ENCODE measurements around the gene WWP2.

WWP2 gene

GRCh38 chr16:69848637-69849545, 86.8 kb downstream of the WWP2 start (continued):
- TF ChIP-seq ZNF341 (tag by site-specific recombination; IDR thresholded peaks at IDR 0.05; ENCODE audit: low read depth) (peak; percentile 45; the same call in 1 of the 2 replicates), PRDM1 (tag by site-specific recombination; IDR thresholded peaks at IDR 0.05) (no peak), ZBTB8A (tag by site-specific recombination; IDR thresholded peaks at IDR 0.05) (no peak), ZNF10 (tag by site-specific recombination; IDR thresholded peaks at IDR 0.05) (no peak), TRIM28 (IDR thresholded peaks at IDR 0.05; ENCODE audit: borderline replicate concordance, low read length) (0 out of 2 replicates have a peak, but pooled peaks have one; percentile 56), ZIC2 (tag by site-specific recombination; IDR thresholded peaks at IDR 0.05) (peak; percentile 61), ZNF140 (tag by site-specific recombination; IDR thresholded peaks at IDR 0.05) (no peak), ZNF660 (tag by site-specific recombination; IDR thresholded peaks at IDR 0.05) (0 out of 2 replicates have a peak, but pooled peaks have one; percentile 42), ZBTB17 (tag by site-specific recombination; IDR thresholded peaks at IDR 0.05) (peak; percentile 76)
- TF ChIP-seq, protein P1, sequence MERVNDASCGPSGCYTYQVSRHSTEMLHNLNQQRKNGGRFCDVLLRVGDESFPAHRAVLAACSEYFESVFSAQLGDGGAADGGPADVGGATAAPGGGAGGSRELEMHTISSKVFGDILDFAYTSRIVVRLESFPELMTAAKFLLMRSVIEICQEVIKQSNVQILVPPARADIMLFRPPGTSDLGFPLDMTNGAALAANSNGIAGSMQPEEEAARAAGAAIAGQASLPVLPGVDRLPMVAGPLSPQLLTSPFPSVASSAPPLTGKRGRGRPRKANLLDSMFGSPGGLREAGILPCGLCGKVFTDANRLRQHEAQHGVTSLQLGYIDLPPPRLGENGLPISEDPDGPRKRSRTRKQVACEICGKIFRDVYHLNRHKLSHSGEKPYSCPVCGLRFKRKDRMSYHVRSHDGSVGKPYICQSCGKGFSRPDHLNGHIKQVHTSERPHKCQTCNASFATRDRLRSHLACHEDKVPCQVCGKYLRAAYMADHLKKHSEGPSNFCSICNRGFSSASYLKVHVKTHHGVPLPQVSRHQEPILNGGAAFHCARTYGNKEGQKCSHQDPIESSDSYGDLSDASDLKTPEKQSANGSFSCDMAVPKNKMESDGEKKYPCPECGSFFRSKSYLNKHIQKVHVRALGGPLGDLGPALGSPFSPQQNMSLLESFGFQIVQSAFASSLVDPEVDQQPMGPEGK (tag by site-specific recombination; IDR thresholded peaks at IDR 0.05): peak; percentile 34; the same call in 1 of the 2 replicates

DNA sequence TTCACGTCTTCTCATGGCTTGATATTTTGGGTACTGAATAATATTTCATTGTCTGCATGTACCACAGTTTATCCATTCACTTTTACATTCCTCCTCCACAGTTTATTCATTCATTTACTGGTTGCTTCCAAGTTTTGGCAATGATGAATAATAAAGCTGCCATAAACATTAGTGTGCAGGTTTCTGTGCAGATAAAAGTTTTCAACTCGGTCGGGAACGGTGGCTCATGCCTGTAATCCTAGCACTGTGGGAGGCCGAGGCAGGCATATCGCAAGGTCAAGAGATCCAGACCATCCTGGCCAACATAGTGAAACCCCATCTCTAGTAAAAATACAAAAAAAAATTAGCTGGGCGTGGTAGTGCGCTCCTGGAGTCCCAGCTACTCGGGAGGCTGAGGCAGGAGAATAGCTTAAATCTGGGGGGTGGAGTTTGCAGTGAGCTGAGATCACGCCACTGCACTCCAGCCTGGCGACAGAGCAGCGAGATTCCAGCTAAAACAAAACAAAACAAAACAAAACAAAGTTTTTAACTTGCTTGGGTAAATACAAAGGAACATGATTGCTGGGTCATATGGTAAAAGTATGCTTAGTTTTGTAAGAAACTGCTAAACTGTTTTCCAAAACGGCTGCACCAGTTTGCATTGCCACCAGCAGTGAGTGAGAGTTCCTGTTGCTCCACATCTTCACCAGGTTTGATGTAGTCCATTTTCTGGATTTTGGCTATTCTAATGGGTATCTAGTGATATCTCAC, 89.5 kb downstream of the WWP2 start:
- no peak overlapping the region for H3K4me3 ChIP-seq (ENCODE audit: low read depth, low read length)
- no peaks in the 10 kb centered on the region for H3K4me1 ChIP-seq (ENCODE audit: control insufficient read depth, insufficient read depth, low read length)
- H3K9me3 ChIP-seq (ENCODE audit: control insufficient read depth, insufficient read depth, low read depth, low read length): no peaks in the 10 kb centered on the region
- peaks cover 0 to 3% of the 10 kb centered on the region in 2 experiments; a peak in 2 of 3 replicates for H3K36me3 ChIP-seq (ENCODE audit: control insufficient read depth in 2 of 2, insufficient read depth in 1 of 2, low read length in 2 of 2)
- H3K27ac ChIP-seq (ENCODE audit: extremely low read depth, low read depth, low read length): no peak overlapping the region
- ChIA-PET CTCF (no interaction called here), POLR2A (no interaction called here)
- TF ChIP-seq ZNF335 (tag by site-specific recombination; conservative IDR thresholded peaks at IDR 0.05) (no peak), ZNF416 (tag by site-specific recombination; IDR thresholded peaks at IDR 0.05) (no peak), ZFP3 (tag by site-specific recombination; IDR thresholded peaks at IDR 0.05; ENCODE audit: low read depth) (no peak), ZNF354C (tag by site-specific recombination; IDR thresholded peaks at IDR 0.05; ENCODE audit: borderline replicate concordance, low read depth) (no peak), ZNF146 (tag by site-specific recombination; IDR thresholded peaks at IDR 0.05) (no peak), ZNF558 (tag by site-specific recombination; IDR thresholded peaks at IDR 0.05) (no peak), ZNF692 (tag by site-specific recombination; IDR thresholded peaks at IDR 0.05) (no peak), ZNF610 (tag by site-specific recombination; IDR thresholded peaks at IDR 0.05; ENCODE audit: borderline replicate concordance) (no peak), ZNF580 (tag by site-specific recombination; IDR thresholded peaks at IDR 0.05) (no peak), ZNF621 (tag by site-specific recombination; IDR thresholded peaks at IDR 0.05) (no peak), ZNF214 (tag by site-specific recombination; IDR thresholded peaks at IDR 0.05; ENCODE audit: borderline replicate concordance) (no peak), ZNF148 (tag by site-specific recombination; IDR thresholded peaks at IDR 0.05; ENCODE audit: borderline replicate concordance) (no peak)
- TF ChIP-seq, protein P2, sequence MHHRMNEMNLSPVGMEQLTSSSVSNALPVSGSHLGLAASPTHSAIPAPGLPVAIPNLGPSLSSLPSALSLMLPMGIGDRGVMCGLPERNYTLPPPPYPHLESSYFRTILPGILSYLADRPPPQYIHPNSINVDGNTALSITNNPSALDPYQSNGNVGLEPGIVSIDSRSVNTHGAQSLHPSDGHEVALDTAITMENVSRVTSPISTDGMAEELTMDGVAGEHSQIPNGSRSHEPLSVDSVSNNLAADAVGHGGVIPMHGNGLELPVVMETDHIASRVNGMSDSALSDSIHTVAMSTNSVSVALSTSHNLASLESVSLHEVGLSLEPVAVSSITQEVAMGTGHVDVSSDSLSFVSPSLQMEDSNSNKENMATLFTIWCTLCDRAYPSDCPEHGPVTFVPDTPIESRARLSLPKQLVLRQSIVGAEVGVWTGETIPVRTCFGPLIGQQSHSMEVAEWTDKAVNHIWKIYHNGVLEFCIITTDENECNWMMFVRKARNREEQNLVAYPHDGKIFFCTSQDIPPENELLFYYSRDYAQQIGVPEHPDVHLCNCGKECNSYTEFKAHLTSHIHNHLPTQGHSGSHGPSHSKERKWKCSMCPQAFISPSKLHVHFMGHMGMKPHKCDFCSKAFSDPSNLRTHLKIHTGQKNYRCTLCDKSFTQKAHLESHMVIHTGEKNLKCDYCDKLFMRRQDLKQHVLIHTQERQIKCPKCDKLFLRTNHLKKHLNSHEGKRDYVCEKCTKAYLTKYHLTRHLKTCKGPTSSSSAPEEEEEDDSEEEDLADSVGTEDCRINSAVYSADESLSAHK (tag by site-specific recombination; IDR thresholded peaks at IDR 0.05): no peak
- TF ChIP-seq, protein P3, sequence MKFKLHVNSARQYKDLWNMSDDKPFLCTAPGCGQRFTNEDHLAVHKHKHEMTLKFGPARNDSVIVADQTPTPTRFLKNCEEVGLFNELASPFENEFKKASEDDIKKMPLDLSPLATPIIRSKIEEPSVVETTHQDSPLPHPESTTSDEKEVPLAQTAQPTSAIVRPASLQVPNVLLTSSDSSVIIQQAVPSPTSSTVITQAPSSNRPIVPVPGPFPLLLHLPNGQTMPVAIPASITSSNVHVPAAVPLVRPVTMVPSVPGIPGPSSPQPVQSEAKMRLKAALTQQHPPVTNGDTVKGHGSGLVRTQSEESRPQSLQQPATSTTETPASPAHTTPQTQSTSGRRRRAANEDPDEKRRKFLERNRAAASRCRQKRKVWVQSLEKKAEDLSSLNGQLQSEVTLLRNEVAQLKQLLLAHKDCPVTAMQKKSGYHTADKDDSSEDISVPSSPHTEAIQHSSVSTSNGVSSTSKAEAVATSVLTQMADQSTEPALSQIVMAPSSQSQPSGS (tag by site-specific recombination; IDR thresholded peaks at IDR 0.05; ENCODE audit: low read depth): no peak

All from HEK293 (cell line).